K562 (cell line): ENCODE results near the gene MLC1. TPM values are rescaled to one million over a fixed set of nuclear protein-coding genes. Genes with fewer than 3 reads are reported as not detected.

Experiments used
- ATAC-seq: fragments of 200-7000 bp; cut with Tn5 transposase; 3 replicates; pipeline ENCODE4 v1.9.1; 2020; ENCODE audit warnings: moderate library complexity
- BruUV-seq: library from RNA; stranded (reverse); fragments of 400-500 nt; replicated peaks from 2 replicates; lab custom pipeline; 2021; lab: Mats Ljungman, UMichigan
- CTCF ChIA-PET: fragments of 300-600 bp; formaldehyde crosslinking; extraction: SDS; loops from one replicate; lab custom pipeline; 2021; ENCODE audit warnings: low intra/inter-chr PET ratio; lab: Yijun Ruan, JAX
- POLR2A ChIA-PET: fragments of 300-600, 350-650 bp; sonication (Branson Sonifier 250); formaldehyde crosslinking; extraction: SDS; loops from one replicate; lab custom pipeline; 2021; ENCODE audit warnings: antibody characterized with exemption, inconsistent platforms; lab: Yijun Ruan, JAX
- DNase-seq, 4 experiments: peaks; one replicate each; pipeline versions ENCODE4 v3.0.0 to v3.0.0-alpha.2; 2011 to 2018; ENCODE audit warnings: low spot score in 3 of 4, mixed read lengths in 3 of 4; ENCODE audit errors: extremely low read depth in 1 of 4
- FAIRE-seq: peaks from 2 replicates; lab custom pipeline; 2011; peaks lifted over from hg19 to GRCh38; lab: Jason Lieb, UNC
- H2AFZ ChIP-seq: 2 replicates; pipeline ENCODE4 v1.6.0; 2011; ENCODE audit warnings: low read depth, low read length, control low read depth, inconsistent platforms
- H3K27ac ChIP-seq: fragments of 200-600 bp; 3 replicates; pipeline ENCODE4 v1.8.0; 2011; ENCODE audit warnings: low read depth, mild to moderate bottlenecking, control low read depth, inconsistent platforms, low read length, moderate library complexity, mixed read lengths; ENCODE audit errors: extremely low read depth
- H3K27me3 ChIP-seq, 2 experiments: fragments of 300-600 bp in 1 of 2; 2 replicates in 1 of 2; 3 replicates in 1 of 2; pipeline versions ENCODE4 v1.6.0 to v1.8.0; 2011; ENCODE audit warnings: inconsistent platforms in 2 of 2, low read length in 2 of 2, mild to moderate bottlenecking in 1 of 2, mixed read lengths in 1 of 2, moderate library complexity in 1 of 2; ENCODE audit not compliant: control insufficient read depth in 2 of 2, insufficient read depth in 2 of 2
- H3K36me3 ChIP-seq: fragments of 300-600 bp; 3 replicates; pipeline ENCODE4 v1.8.0; 2011; ENCODE audit warnings: mild to moderate bottlenecking, low read length, inconsistent platforms; ENCODE audit not compliant: control insufficient read depth, insufficient read depth
- H3K4me1 ChIP-seq, 2 experiments: fragments of 200-600 bp in 1 of 2; replicated peaks in 1 of 2; 2 replicates in 1 of 2; 3 replicates in 1 of 2; pipeline versions ENCODE4 v1.5.1 to v1.8.0; 2011; ENCODE audit warnings: inconsistent platforms in 2 of 2, low read length in 2 of 2, mild to moderate bottlenecking in 1 of 2, mixed read lengths in 1 of 2, moderate library complexity in 1 of 2; ENCODE audit not compliant: control insufficient read depth in 2 of 2, insufficient read depth in 2 of 2
- H3K4me2 ChIP-seq: 2 replicates; pipeline ENCODE4 v1.6.1; 2011; ENCODE audit warnings: low read length, control low read depth, inconsistent platforms, mixed read lengths; ENCODE audit not compliant: insufficient read depth
- H3K4me3 ChIP-seq: fragments of 200-600 bp; sonication (generic), shearing (Covaris generic); 2 replicates; pipeline ENCODE4 v1.5.1; 2016; ENCODE audit warnings: control low read depth, inconsistent platforms
- H3K79me2 ChIP-seq: fragments of 200-600 bp; 3 replicates; pipeline ENCODE4 v1.8.0; 2011; ENCODE audit warnings: low read length, inconsistent platforms; ENCODE audit not compliant: control insufficient read depth, insufficient read depth
- H3K9ac ChIP-seq, 2 experiments: 2 replicates each; pipeline versions ENCODE4 v1.6.0 to v1.6.1; 2011; ENCODE audit warnings: low read depth in 2 of 2, low read length in 2 of 2, control low read depth in 1 of 2, inconsistent platforms in 1 of 2, mild to moderate bottlenecking in 1 of 2, mixed read lengths in 1 of 2; ENCODE audit not compliant: insufficient read depth in 1 of 2
- H3K9me1 ChIP-seq: one replicate; pipeline ENCODE4 v1.6.0; 2011; ENCODE audit warnings: inconsistent platforms, mild to moderate bottlenecking, low read length, moderate library complexity; ENCODE audit not compliant: control insufficient read depth, insufficient read depth
- H3K9me3 ChIP-seq: replicated peaks from 2 replicates; pipeline ENCODE4 v1.5.1; 2011; ENCODE audit warnings: low read depth, low read length, inconsistent platforms; ENCODE audit not compliant: control insufficient read depth, insufficient read depth
- H4K20me1 ChIP-seq: replicated peaks from 2 replicates; pipeline ENCODE4 v1.6.1; 2011; ENCODE audit warnings: low read length, inconsistent platforms, mixed read lengths; ENCODE audit not compliant: control insufficient read depth, insufficient read depth
- BHLHE40 ChIP-seq: IDR thresholded peaks from 2 replicates; pipeline ENCODE4 v1.6.1; 2011; ENCODE audit warnings: low read length, improper control_type of control experiment
- CBX8 ChIP-seq: fragments of 200-600 bp; sonication (generic); IDR thresholded peaks from 2 replicates; pipeline ENCODE4 v1.6.1; 2012; ENCODE audit warnings: borderline replicate concordance, mixed run types, low read depth, mild to moderate bottlenecking, moderate library complexity, mixed read lengths, low read length, control low read depth, inconsistent platforms; ENCODE audit not compliant: poor library complexity, severe bottlenecking; ENCODE audit errors: extremely low read depth
- CHCHD3 ChIP-seq: fragments of 250-450 bp; sonication (Bioruptor Pico); IDR thresholded peaks from 2 replicates; pipeline ENCODE4 v2.1.2; 2022; ENCODE audit warnings: mild to moderate bottlenecking
- DACH1 ChIP-seq: fragments of 450-650 bp; IDR thresholded peaks from 2 replicates; pipeline ENCODE4 v1.6.1; 2018; ENCODE audit not compliant: partially characterized antibody
- FOXA3 ChIP-seq, 2 experiments: fragments of 450-650 bp in 1 of 2; sonication (generic) in 1 of 2; formaldehyde crosslinking; IDR thresholded peaks in 1 of 2; conservative IDR thresholded peaks in 1 of 2; 2 replicates each; pipeline versions ENCODE4 v1.4.0 to v1.8.0; 2020 to 2022; ENCODE audit warnings: mild to moderate bottlenecking in 2 of 2, missing genetic modification reagents in 1 of 2
- HSF4 ChIP-seq: fragments of 250-450 bp; sonication (Bioruptor Pico); IDR thresholded peaks from 2 replicates; pipeline ENCODE4 v2.1.2; 2022; ENCODE audit warnings: mild to moderate bottlenecking, moderate library complexity, borderline replicate concordance
- ILK ChIP-seq: fragments of 450-650 bp; IDR thresholded peaks from 2 replicates; pipeline ENCODE4 v1.6.1; 2016; ENCODE audit warnings: missing genetic modification characterization, low read depth, mild to moderate bottlenecking, missing compliant biosample characterization, moderate library complexity, borderline replicate concordance
- KLF6 ChIP-seq: fragments of 250-450 bp; sonication (Bioruptor Pico); IDR thresholded peaks from 2 replicates; pipeline ENCODE4 v1.4.0; 2020; ENCODE audit warnings: mild to moderate bottlenecking, moderate library complexity, borderline replicate concordance
- MECOM ChIP-seq: fragments of 250-450 bp; sonication (Bioruptor Pico); IDR thresholded peaks from 2 replicates; pipeline ENCODE4 v1.8.0; 2022; ENCODE audit warnings: inconsistent platforms
- NRF1 ChIP-seq, 2 experiments: fragments of 450-650 bp; IDR thresholded peaks in 1 of 2; conservative IDR thresholded peaks in 1 of 2; 2 replicates each; pipeline ENCODE4 v1.6.1; 2014; ENCODE audit warnings: mild to moderate bottlenecking in 2 of 2
- PCBP2 ChIP-seq: fragments of 200-400 bp; formaldehyde crosslinking; IDR thresholded peaks from 2 replicates; pipeline ENCODE4 v1.6.1; 2018; ENCODE audit warnings: low read length, low read depth, mild to moderate bottlenecking, moderate library complexity; ENCODE audit not compliant: poor library complexity, severe bottlenecking
- PRPF4 ChIP-seq: fragments of 200-400 bp; formaldehyde crosslinking; IDR thresholded peaks from one replicate; pipeline ENCODE4 v1.6.1; 2017; ENCODE audit warnings: low read length, low read depth, mild to moderate bottlenecking; ENCODE audit not compliant: insufficient read depth, poor library complexity, severe bottlenecking
- TEAD2 ChIP-seq: fragments of 450-650 bp; IDR thresholded peaks from 2 replicates; pipeline ENCODE4 v1.6.1; 2016; ENCODE audit warnings: missing genetic modification characterization, control low read depth, missing compliant biosample characterization
- ZNF274 ChIP-seq: IDR thresholded peaks from 2 replicates; pipeline ENCODE4 v1.6.1; 2011; ENCODE audit warnings: low read depth, mild to moderate bottlenecking, low read length, moderate library complexity, borderline replicate concordance
- ZNF354B ChIP-seq: fragments of 250-450 bp; sonication (Bioruptor Pico); IDR thresholded peaks from 2 replicates; pipeline ENCODE4 v1.4.0; 2020
- ZNF785 ChIP-seq: fragments of 250-450 bp; sonication (Bioruptor Pico); IDR thresholded peaks from 2 replicates; pipeline ENCODE4 v1.4.0; 2020; ENCODE audit warnings: mild to moderate bottlenecking
- WGBS: fragments of 100-300 bp; shearing (Covaris generic); methylation state at CpG from one replicate; pipeline ENCODE4 v1.1.6; 2016; ENCODE audit warnings: low coverage, mixed read lengths; ENCODE audit not compliant: insufficient coverage; ENCODE audit errors: missing lambda C conversion rate; 5-methylcytosine and 5-hydroxymethylcytosine counted together
- in situ Hi-C: fragments of 300-500 bp; cut with MboI; formaldehyde crosslinking; loops from 4 replicates; pipeline ENCODE4 v1.15.0; 2018; ENCODE audit warnings: inconsistent platforms, mixed read lengths
- intact Hi-C: fragments of 100-400 bp; cut with micrococcal nuclease; formaldehyde crosslinking; loops from 2 replicates; pipeline ENCODE4 v1.14.2; 2022
- polyA plus RNA-seq, 8 experiments: library from polyadenylated mRNA; depleted of rRNA in 4 of 8; stranded (reverse) in 5 of 8; unstranded in 3 of 8; fragments of >200 nt; fragmentation: Nextera tagmentation in 2 of 8; fragmentation: Illumina TruSeq in 1 of 8; extraction: Ambion mirVana in 2 of 8; extraction: Trizol in 1 of 8; gene quantifications; 2 replicates each; pipeline versions ENCODE4 v1.2.1 to v1.2.3, GENCODE V29; 2011 to 2014; ENCODE audit warnings: inconsistent platforms in 1 of 8, missing spikeins in 1 of 8
- total RNA-seq, 7 experiments: library from RNA; depleted of rRNA in 6 of 7; stranded (reverse); fragments of >200 nt in 6 of 7; fragmentation: Illumina TruSeq in 2 of 7; extraction: Trizol in 2 of 7; gene quantifications; 2 replicates each; pipeline versions ENCODE4 v1.2.1 to v1.2.3, GENCODE V29; 2011 to 2021; ENCODE audit warnings: low replicate concordance in 1 of 7
- TF ChIP-seq, protein P1 (sequence below): fragments of 150-350 bp; conservative IDR thresholded peaks from 2 replicates; pipeline ENCODE4 v1.6.1; 2014; ENCODE audit warnings: low read length

Gene MLC1
- total and polyA plus RNA-seq, 9 of the 15 experiments (the other 6 are each of a cell fraction or from before 2014, with no cell fraction given): 0.06 to 0.98 (median 0.39) TPM

DNA sequence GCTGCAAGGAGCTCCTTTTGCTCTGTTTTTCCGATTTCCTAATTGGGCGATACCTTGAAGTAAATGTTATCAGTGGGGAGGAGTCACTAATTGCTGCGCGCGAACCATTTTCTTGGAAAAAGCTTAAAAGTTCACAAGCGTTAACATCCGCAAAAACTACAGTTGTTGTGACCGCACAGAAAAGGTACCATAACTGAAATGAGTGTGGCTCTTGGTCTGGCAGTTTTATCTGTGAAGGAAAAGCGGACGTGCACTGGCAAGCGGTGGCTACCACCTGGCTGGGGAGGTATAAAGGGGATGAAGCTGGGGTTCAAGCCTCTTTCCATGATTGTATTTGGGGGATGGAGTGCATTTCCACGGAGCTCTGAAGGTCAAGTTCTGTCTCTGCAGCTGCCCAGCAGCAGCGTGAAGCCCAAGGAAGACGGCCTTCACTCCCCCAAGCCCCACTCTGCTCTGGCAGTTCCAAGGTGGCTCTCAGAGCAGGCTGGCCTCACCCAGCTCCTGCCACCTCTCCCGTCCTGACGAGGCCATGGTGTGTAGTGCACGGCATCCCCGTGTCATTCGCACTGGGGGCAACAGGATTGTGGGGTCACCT, 32.0 kb upstream of the MLC1 start (continued):
- TF ChIP-seq MECOM (CRISPR knock-in tag): no peak
- no peak for TF ChIP-seq TEAD2 (tag)
- no peak for TF ChIP-seq PRPF4

DNA sequence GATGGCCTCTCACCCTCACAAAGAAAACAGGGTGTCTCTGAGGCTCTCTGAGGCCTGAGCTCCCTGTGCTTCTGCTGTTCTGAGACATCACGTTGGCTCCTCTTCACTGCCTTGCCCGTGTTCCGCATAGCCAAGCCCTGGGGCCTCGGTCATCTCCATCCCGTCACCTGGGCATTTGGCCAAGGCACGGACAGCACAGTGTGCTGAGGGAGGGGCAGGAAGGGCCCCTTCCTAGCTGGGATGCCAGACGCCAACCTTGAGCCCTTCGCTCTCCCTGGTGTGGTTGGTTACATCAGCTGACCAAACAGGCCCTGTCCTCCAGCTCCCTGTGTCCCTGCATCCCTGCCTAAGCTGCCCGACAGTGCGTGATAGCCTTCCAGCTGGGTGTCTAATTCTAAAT, 30.5 kb upstream of the MLC1 start:
- in situ Hi-C loops: no loop called here
- Histone ChIP-seq H3K4me3 (no peak overlapping the region), H3K79me2 (no peaks in the 10 kb centered on the region), H3K27ac (no peak overlapping the region), H4K20me1 (no peaks in the 10 kb centered on the region), H3K9me1 (peaks cover 3% of the 10 kb centered on the region), H3K9ac (no peak overlapping the region), H2AFZ (no peak overlapping the region), H3K4me1 (peaks cover 33 to 46% of the 10 kb centered on the region in 2 experiments), H3K27me3 (no peaks in the 10 kb centered on the region), H3K4me2 (no peak overlapping the region), H3K9me3 (no peaks in the 10 kb centered on the region), H3K36me3 (no peaks in the 10 kb centered on the region; the same call in 2 of the 3 replicates)
- FAIRE-seq: no peak
- ATAC-seq: no peak
- CTCF ChIA-PET: no interaction called here
- WGBS: 85% methylated on average over 7 of the region's 10 CpGs
- no peak for DNase-seq
- intact Hi-C loops: no loop called here
- POLR2A ChIA-PET: interaction anchor here (4.0 kb wide), 1 partner anchor 10 kb away, joined by 26 read pairs; no protein-coding TSS in a partner anchor
- BruUV-seq: no TSS peak
- TF ChIP-seq DACH1: no peak
- no peak for TF ChIP-seq NRF1 (conservative IDR thresholded peaks at IDR 0.05 in 1 of 2, IDR thresholded peaks at IDR 0.05 in 1 of 2)
- no peak for TF ChIP-seq PCBP2
- TF ChIP-seq FOXA3 (CRISPR knock-in tag; conservative IDR thresholded peaks at IDR 0.05 in 1 of 2, IDR thresholded peaks at IDR 0.05 in 1 of 2): no peak
- no peak for TF ChIP-seq ILK (tag)
- no peak for TF ChIP-seq CHCHD3 (CRISPR knock-in tag)
- TF ChIP-seq CBX8: no peak
- TF ChIP-seq ZNF354B (CRISPR knock-in tag): no peak
- TF ChIP-seq, protein P1, sequence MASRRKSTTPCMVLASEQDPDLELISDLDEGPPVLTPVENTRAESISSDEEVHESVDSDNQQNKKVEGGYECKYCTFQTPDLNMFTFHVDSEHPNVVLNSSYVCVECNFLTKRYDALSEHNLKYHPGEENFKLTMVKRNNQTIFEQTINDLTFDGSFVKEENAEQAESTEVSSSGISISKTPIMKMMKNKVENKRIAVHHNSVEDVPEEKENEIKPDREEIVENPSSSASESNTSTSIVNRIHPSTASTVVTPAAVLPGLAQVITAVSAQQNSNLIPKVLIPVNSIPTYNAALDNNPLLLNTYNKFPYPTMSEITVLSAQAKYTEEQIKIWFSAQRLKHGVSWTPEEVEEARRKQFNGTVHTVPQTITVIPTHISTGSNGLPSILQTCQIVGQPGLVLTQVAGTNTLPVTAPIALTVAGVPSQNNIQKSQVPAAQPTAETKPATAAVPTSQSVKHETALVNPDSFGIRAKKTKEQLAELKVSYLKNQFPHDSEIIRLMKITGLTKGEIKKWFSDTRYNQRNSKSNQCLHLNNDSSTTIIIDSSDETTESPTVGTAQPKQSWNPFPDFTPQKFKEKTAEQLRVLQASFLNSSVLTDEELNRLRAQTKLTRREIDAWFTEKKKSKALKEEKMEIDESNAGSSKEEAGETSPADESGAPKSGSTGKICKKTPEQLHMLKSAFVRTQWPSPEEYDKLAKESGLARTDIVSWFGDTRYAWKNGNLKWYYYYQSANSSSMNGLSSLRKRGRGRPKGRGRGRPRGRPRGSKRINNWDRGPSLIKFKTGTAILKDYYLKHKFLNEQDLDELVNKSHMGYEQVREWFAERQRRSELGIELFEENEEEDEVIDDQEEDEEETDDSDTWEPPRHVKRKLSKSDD: no peak
- no peak for TF ChIP-seq ZNF785 (CRISPR knock-in tag)
- TF ChIP-seq BHLHE40: no peak
- no peak for TF ChIP-seq KLF6 (CRISPR knock-in tag)
- TF ChIP-seq ZNF274: no peak
- TF ChIP-seq HSF4 (CRISPR knock-in tag): no peak
